Measurements from ENCODE around the gene CREBBP.

The CREBBP gene

DNA sequence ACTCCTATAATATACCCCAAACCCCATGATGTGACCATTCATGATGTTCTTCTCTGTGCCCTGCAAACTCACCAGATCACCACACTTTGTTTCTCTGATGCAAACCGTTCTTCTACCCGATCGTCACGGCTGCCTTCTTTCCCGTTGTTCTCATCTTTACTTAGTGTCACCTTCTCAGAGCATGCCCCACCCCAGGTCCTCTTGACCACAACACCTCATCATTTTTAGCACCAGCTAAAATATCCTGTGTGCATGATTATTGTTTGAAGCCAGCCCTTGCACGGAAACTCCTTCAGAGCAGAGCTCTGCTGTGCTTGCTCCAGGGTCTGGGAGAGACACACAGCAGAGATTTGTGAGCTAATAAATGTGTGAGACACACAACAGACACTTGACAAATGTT is 38.9 kb upstream of the CREBBP start:
- TF ChIP-seq TCF12 (IDR thresholded peaks at IDR 0.05; ENCODE audit: low read depth): no peak
- TF ChIP-seq, protein P1, sequence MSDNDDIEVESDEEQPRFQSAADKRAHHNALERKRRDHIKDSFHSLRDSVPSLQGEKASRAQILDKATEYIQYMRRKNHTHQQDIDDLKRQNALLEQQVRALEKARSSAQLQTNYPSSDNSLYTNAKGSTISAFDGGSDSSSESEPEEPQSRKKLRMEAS (IDR thresholded peaks at IDR 0.05): no peak
- no peak for TF ChIP-seq EP300 (IDR thresholded peaks at IDR 0.05; ENCODE audit: borderline replicate concordance)
- no peak for TF ChIP-seq RAD21 (IDR thresholded peaks at IDR 0.05; ENCODE audit: low read depth)
- no peak for TF ChIP-seq ZBTB7A (IDR thresholded peaks at IDR 0.05; ENCODE audit: low read depth)
- no peak for TF ChIP-seq CEBPB (IDR thresholded peaks at IDR 0.05)
- no peak for TF ChIP-seq FOXM1 (IDR thresholded peaks at IDR 0.05; ENCODE audit: borderline replicate concordance, low read depth)
- TF ChIP-seq, protein P2, sequence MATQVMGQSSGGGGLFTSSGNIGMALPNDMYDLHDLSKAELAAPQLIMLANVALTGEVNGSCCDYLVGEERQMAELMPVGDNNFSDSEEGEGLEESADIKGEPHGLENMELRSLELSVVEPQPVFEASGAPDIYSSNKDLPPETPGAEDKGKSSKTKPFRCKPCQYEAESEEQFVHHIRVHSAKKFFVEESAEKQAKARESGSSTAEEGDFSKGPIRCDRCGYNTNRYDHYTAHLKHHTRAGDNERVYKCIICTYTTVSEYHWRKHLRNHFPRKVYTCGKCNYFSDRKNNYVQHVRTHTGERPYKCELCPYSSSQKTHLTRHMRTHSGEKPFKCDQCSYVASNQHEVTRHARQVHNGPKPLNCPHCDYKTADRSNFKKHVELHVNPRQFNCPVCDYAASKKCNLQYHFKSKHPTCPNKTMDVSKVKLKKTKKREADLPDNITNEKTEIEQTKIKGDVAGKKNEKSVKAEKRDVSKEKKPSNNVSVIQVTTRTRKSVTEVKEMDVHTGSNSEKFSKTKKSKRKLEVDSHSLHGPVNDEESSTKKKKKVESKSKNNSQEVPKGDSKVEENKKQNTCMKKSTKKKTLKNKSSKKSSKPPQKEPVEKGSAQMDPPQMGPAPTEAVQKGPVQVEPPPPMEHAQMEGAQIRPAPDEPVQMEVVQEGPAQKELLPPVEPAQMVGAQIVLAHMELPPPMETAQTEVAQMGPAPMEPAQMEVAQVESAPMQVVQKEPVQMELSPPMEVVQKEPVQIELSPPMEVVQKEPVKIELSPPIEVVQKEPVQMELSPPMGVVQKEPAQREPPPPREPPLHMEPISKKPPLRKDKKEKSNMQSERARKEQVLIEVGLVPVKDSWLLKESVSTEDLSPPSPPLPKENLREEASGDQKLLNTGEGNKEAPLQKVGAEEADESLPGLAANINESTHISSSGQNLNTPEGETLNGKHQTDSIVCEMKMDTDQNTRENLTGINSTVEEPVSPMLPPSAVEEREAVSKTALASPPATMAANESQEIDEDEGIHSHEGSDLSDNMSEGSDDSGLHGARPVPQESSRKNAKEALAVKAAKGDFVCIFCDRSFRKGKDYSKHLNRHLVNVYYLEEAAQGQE (IDR thresholded peaks at IDR 0.05; ENCODE audit: low read depth): no peak
- TF ChIP-seq EGR1 (IDR thresholded peaks at IDR 0.05): no peak
- no peak for TF ChIP-seq CREB1 (IDR thresholded peaks at IDR 0.05; ENCODE audit: low read depth)
- no peak for TF ChIP-seq USF1 (IDR thresholded peaks at IDR 0.05)
- no peak for TF ChIP-seq YY1 (IDR thresholded peaks at IDR 0.05; ENCODE audit: low read depth)
- TF ChIP-seq TEAD4 (IDR thresholded peaks at IDR 0.05): no peak
- TF ChIP-seq TAF1 (IDR thresholded peaks at IDR 0.05; ENCODE audit: low read depth): no peak

- TF ChIP-seq TEAD4 (IDR thresholded peaks at IDR 0.05) (peak; percentile 82), NFIC (IDR thresholded peaks at IDR 0.05) (0 out of 2 replicates have a peak, but pooled peaks have one; percentile 5), ZBTB7A (IDR thresholded peaks at IDR 0.05; ENCODE audit: low read depth) (no peak), EP300 (IDR thresholded peaks at IDR 0.05; ENCODE audit: borderline replicate concordance) (peak; percentile 38; the same call in 1 of the 2 replicates), TCF12 (IDR thresholded peaks at IDR 0.05; ENCODE audit: low read depth) (peak; percentile 61; the same call in 1 of the 2 replicates)
Measured at GRCh38 chr16:3915426-3916260, 35.1 kb upstream of the CREBBP start.

DNA sequence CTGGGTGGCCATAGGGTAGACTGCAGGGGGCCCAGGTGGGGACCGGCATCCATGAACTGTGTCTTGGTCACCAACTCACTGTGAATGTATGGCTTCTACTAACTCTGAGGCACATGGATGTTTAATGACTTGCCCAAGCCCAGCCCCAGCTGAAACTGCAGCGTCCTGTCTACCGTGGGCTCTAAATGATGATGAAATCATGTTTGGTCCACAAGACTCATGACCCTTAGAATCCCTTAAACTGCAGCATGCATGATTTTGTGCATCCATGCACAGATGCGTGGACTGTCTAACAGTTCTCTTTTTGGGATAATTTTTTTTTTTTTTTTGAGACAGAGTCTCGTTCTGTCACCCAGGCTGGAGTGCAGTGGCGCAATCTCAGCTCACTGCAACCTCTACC is 32.4 kb upstream of the CREBBP start:
- TF ChIP-seq, protein P1 (IDR thresholded peaks at IDR 0.05): no peak
- TF ChIP-seq USF1 (IDR thresholded peaks at IDR 0.05) (no peak), CEBPB (IDR thresholded peaks at IDR 0.05) (no peak), YY1 (IDR thresholded peaks at IDR 0.05; ENCODE audit: low read depth) (no peak), ZBTB7A (IDR thresholded peaks at IDR 0.05; ENCODE audit: low read depth) (no peak), FOXM1 (IDR thresholded peaks at IDR 0.05; ENCODE audit: borderline replicate concordance, low read depth) (no peak), TEAD4 (IDR thresholded peaks at IDR 0.05) (no peak), RAD21 (IDR thresholded peaks at IDR 0.05; ENCODE audit: low read depth) (no peak), TAF1 (IDR thresholded peaks at IDR 0.05; ENCODE audit: low read depth) (no peak), TCF12 (IDR thresholded peaks at IDR 0.05; ENCODE audit: low read depth) (no peak), CREB1 (IDR thresholded peaks at IDR 0.05; ENCODE audit: low read depth) (no peak), NFIC (IDR thresholded peaks at IDR 0.05) (no peak)
- TF ChIP-seq, protein P2 (IDR thresholded peaks at IDR 0.05; ENCODE audit: low read depth): no peak

- TF ChIP-seq TAF1 (IDR thresholded peaks at IDR 0.05; ENCODE audit: low read depth) (no peak), TCF12 (IDR thresholded peaks at IDR 0.05; ENCODE audit: low read depth) (no peak), TEAD4 (IDR thresholded peaks at IDR 0.05) (no peak), ZBTB7A (IDR thresholded peaks at IDR 0.05; ENCODE audit: low read depth) (no peak), CREB1 (IDR thresholded peaks at IDR 0.05; ENCODE audit: low read depth) (no peak), CEBPB (IDR thresholded peaks at IDR 0.05) (no peak), FOXM1 (IDR thresholded peaks at IDR 0.05; ENCODE audit: borderline replicate concordance, low read depth) (no peak), USF1 (IDR thresholded peaks at IDR 0.05) (no peak), YY1 (IDR thresholded peaks at IDR 0.05; ENCODE audit: low read depth) (no peak), EP300 (IDR thresholded peaks at IDR 0.05; ENCODE audit: borderline replicate concordance) (no peak), NFIC (IDR thresholded peaks at IDR 0.05) (no peak), RAD21 (IDR thresholded peaks at IDR 0.05; ENCODE audit: low read depth) (no peak), EGR1 (IDR thresholded peaks at IDR 0.05) (no peak)
- TF ChIP-seq, protein P2 (IDR thresholded peaks at IDR 0.05; ENCODE audit: low read depth): no peak
- TF ChIP-seq, protein P1 (IDR thresholded peaks at IDR 0.05): no peak
Measured at GRCh38 chr16:3912373-3912772, 31.9 kb upstream of the CREBBP start.

All from Ishikawa (cell line).